Fibroblast of upper back skin (primary cell): ENCODE results near the gene KLHL2.
"Not testable (repeated sequence)": the region's sequence is repeated elsewhere in the genome, so short reads cannot be mapped to it uniquely, and the experiment has no call there.

ENCODE experiments used
- DNase-seq: peaks from one replicate; pipeline ENCODE4 v3.0.0-alpha.2; 2013

Gene KLHL2

DNA sequence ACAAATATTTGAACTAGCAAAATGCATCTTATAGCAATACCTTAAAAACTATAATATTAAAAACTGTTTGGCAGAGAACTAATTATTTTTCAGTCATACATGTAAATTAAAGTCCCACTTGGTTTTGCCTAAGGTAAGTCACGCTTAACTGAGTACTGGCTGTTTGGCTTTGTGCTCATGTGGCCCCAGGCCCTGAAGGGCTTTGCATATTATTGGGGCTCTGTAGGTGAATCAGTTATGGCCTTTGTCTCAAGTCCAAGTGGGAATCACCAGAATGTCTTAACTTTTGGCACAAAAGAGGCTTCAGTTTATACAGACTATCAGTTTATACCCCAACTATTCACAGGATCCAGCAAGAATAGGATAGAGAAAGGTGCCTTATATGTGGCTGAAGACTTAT lies 29.5 kb downstream of the KLHL2 start:
- DNase-seq: not testable (repeated sequence)

DNA sequence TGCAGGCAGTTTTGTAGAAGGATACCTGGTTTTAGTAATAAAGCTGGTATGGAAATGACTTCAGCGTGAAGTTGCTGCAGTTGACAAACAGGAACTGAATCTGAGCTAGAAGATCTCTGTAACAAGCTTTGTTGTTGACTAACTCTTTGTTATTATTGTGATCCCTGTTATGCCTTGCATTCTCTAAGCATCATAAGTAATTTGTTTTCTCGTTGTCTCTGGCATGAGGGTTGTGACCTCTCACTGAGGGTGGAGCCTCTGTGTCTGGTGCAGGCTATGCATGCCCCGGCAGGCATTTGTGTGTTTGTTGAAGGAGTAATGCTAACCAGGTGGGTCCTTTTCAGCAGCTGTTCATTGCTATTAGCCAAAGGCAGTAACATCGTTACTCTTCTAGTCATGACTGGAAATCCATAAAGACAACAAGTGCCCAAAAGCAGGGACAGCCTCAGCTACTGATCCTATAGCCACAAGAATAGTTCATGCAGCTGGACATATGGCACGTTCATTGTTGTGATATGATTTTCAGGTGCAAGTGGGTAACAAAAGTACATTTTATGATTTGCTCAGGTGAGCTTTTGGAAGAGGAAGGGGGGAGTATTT lies 30.8 kb downstream of the KLHL2 start:
- not testable (repeated sequence) for DNase-seq

DNA sequence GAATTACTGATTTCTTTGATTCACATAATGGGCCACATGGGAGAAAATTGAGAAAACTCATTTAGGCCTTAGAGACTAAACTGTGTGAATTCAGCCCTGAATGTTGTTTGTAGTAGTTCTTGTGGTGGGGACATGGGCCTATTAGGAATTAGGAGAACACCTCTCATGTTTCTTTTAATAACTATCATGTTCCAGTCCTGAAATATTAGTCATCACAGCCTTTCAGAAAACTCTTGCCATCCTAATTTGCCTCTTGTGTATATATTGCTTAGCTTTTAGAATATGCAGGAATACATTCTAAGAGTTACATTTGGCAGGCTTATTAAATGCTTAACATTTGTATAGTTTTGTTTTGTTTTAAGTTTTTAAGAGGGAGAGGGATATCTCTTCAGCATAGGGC lies 33.4 kb downstream of the KLHL2 start:
- not testable (repeated sequence) for DNase-seq

DNA sequence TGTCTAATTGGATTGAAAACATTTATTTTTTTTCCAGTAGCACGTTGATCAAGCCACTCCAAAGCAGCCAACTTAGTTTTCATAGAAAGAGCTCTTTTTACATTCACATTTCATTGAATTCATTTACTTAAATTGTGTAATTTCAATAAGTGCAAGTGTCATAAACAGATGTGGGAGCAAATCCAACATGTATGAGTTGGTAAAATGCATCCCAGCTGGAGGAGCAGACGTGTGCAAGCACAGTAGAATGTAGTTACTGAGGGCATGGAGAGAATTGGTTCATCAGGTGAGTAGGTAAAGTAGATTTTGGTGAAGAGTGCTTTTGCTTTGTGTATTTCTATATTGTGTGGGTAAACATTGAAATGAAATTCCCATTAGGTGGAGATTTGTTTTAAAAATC lies 36.8 kb downstream of the KLHL2 start:
- not testable (repeated sequence) for DNase-seq

DNA sequence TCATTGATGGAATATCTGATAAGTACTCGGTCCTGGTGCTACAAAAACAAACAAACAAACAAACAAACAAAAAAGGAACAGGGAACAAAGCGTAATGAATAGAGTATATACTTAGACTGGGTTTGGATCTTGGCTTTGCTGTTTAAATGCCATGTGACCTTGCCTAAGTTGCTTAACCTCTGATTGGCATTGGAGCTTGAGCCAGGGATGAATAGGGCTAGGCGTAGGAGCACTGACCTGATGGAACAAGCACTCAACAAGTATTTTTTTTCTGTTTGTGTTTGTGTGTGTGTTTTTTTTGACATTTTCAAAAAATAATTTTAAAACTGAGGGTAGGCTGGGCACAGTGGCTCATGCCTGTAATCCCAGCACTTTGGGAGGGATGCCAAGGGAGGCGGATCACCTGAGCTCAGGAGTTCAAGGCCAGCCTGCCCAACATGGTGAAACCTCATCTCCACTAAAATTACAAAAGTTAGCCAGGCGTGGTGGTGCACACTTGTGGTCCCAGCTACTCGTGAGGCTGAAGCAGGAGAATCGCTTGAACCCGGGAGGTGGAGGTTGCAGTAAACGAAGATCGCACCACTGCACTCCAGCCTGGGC lies 37.3 kb downstream of the KLHL2 start:
- not testable (repeated sequence) for DNase-seq

DNA sequence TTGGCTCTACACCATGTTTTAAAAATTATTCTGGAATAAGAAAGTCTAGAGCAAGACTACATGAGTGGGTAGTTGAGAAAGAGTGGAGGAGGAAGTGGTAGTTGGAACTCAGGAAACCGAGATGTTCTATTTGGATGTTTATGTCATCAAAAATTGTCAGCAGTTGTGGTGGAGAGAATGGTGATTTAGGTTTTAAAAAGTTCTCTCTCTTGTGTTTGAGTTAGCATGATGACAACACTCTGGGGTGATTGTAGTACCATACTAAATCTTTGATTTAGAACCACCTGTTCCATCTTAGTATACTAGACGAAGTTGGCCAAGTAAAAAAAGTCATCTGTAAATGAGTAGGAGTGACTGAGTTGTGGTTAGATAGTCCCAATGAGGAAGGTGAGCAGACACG lies 40.7 kb downstream of the KLHL2 start:
- no peak for DNase-seq

DNA sequence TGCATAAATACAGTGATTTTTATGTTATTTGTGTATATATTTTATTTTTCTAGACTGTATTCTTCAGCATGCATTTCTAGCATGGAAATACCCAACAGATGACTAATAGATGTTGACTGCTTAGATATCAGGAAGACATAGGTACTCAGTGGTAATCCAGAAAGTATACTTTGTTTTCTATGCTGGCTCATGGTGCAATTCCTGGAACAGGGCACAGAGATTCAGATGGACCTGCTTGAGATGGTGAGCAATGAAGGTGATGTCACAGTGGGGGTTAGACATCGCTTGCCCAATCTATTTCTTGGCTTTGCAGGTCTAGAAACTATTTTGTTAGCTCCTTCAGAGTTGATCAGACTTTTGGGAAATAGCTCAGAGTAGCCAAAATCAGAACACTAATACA lies 41.5 kb downstream of the KLHL2 start:
- DNase-seq: peak; percentile 3

DNA sequence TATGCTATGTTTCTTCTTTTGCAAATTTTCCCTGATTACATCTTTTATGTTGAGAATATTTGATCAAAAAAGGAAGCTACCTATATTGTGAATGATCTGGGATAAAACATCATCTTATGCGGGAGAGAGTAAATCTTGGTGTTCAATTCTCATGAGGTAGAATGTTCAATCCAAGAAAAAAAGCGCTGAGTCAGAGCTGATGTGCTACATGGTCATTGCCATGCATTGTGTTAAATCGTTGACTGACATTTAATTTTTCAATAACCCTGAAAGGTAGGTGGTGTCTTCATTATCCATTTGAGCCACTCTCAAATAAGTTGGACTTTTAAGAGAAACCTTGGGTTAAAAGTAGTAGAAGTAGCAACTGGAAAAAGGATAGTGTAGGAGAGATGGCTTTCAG lies 47.4 kb downstream of the KLHL2 start:
- DNase-seq: not testable (repeated sequence)

DNA sequence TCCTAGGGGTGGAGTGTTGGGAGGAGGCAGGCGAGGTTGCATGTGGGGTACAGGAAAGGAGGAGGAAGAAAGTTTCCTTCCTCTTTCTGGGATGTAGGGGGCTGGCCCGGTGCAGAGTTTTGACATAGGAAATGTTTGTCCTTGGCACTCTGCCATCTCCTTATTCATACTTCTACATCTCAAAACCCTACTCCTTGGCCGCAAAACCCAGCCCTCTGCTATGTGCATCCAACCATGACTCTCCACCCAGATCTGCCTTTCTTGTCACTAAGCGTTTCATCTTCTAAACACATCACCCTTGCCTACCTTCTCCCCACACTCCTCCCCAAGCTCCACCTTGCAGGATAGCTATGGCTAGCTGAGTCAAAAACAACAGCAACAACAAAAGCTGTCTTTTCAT lies 48.1 kb downstream of the KLHL2 start:
- peak; percentile 61 for DNase-seq

DNA sequence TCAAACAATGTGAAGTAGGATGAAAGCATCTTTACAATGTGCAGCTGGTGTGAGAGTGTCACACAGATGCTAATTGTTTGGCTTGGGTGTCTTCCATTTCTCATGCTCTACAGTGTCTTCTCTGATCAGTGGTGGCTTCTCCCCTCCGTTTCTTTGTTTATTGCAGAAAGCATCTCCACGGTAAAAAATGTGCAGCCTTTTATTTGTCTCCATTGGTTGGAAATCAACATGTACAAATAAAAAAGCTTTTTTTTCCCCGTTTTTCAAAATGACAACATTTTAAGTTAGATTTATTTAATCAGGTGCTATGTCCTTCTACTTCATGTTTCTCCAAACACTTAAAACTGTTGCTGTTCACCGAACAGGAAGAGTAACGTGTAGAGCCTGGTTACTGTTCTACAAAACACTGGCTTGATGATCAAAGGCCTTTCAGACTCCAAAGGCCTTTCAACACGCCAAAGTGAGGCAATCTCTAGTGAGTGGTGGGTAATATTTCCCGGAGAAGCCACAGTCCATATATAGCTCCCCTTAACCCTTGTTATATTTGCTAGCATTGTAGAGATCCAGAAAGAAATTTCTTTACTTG lies 48.8 kb downstream of the KLHL2 start:
- not testable (repeated sequence) for DNase-seq

DNA sequence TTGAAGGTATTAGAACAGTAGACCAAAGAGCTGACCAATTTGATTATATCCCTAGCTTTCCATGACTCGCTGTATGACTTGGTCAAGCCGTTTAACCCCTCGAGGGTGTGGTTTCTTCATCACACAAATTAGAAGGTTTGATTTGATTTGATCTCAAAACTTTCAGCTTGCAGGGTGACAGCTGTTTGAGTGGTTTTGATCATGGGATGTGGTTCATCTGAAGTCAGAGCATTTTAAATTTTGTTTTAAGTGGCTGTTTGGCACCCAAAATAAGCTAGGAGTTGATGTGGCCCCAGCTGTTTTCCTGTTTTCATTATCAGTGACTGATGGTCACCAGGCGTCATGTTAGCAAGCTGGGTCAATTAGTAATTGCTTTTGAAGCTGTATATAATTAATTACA lies 52.4 kb downstream of the KLHL2 start:
- not testable (repeated sequence) for DNase-seq

DNA sequence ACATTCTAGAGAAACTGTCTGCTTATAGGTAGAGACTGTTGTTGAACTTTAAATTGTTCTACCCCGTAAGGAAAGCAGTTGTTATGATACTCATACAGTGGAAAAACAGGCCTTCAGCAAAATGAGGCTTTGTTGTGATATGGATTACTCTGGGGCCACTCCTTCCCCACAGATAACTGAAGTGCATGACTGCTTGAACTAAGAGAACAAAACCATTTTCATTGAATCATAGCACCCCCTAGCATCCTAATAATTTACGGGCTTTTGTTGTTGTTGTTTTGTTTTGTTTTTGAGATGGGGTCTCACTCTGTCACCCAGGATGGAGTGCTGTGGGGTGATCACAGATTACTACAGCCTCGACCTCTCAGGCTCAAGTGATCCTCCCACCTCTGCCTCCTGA lies 54.9 kb downstream of the KLHL2 start:
- not testable (repeated sequence) for DNase-seq

DNA sequence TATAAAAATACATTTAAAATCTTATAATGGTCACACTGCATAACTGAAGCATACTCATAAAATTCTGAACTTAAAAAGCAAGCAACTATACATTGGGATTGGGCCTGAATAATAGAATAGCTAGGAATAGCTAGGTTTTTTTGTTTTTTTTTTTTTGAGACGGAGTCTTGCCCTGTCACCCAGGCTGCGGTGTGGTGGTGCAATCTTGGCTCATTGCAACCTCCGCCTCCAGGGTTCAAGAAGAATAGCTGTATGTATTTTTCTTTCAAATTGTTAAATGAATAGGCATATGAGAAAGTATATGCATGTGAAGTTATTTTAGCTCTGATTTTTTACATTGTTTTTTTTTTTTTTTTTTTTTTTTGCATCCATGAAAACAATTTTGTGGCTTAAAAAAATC lies 56.1 kb downstream of the KLHL2 start:
- DNase-seq: not testable (repeated sequence)

DNA sequence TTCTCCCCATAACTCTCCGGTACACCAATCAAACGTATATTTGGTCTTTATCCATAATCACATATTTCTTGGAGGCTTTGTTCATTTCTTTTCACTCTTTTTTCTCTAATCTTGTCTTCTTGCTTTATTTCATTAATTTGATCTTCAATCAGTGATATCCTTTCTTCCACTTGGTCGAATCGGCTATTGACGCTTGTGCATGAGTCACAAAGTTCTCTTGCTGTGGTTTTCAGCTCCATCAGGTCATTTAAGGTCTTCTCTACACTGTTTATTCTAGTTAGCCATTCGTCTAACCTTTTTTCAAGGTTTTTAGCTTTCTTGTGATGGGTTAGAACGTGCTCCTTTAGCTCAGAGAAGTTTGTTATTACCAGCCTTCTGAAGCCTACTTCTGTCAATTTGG lies 62.6 kb downstream of the KLHL2 start:
- DNase-seq: not testable (repeated sequence)

DNA sequence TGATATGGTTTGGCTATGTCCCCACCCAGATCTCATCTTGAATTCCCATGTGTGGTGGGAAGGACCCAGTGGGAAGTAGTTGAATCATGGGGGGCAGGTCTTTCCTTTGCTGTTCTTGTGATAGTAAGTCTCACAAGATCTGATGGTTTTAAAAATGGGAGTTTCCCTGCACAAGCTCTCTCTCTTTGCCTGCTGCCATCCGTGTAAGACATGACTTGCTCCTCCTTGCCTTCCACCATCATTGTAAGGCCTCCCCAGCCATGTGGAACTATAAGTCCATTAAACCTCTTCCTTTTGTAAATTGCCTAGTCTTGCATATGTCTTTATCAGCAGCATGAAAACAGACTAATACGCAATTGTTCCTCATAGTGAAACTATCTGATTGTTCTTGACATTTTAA lies 66.1 kb downstream of the KLHL2 start:
- not testable (repeated sequence) for DNase-seq

DNA sequence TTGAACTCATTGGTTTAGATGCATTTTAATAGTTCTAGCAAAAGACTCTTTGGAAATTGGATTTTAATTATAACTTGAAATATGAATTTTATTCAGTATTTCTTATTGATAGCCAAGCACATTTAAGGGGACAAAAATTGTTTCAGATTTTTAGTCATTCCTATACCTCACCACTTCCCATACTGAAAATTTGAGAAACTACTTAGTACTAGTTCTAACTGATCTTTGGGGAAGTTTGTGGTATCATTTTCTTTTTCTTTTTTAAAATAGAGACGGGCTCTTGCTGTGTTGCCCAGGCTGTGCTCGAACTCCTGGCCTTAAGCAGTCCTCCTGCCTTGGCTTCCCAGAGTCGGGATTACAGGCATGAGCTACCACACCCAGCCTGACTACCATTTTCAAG lies 68.0 kb downstream of the KLHL2 start:
- not testable (repeated sequence) for DNase-seq

DNA sequence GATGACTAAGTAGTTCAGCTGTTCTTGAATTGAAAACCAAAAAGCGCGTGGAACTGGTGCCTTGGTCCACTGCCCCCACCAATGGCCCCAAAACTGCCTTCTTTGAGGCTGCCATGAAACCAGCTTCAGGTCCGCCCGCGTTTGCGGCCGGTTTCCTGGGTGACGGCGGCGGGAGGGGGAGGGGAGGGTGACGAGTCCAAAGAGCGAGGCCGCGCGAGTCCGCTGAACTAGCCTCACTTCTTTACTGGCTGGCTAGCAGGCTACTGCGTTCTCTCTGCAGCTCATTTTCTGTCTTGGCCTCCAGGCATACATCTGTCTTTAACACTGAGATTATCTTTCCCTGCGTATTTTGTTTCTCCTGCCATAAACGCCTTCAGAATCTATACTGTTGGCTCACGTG lies 72.2 kb downstream of the KLHL2 start:
- DNase-seq: not testable (repeated sequence)

DNA sequence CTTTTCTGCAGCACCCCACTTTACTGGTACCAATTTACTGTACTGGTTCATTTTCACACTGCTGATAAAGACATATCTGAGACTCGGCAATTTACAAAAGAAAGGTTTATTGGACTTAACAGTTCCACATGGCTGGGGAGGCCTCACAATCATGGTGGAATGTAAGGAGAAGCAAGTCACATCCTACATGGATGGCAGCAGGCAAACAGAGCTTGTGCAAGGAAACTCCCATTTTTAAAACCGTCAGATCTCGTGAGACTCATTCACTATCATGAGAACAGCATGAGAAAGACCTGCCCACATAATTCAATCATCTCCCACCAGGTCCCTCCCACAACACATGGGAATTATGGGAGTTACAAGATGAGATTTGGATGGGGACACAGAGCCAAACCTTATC lies 77.3 kb downstream of the KLHL2 start:
- DNase-seq: not testable (repeated sequence)

DNA sequence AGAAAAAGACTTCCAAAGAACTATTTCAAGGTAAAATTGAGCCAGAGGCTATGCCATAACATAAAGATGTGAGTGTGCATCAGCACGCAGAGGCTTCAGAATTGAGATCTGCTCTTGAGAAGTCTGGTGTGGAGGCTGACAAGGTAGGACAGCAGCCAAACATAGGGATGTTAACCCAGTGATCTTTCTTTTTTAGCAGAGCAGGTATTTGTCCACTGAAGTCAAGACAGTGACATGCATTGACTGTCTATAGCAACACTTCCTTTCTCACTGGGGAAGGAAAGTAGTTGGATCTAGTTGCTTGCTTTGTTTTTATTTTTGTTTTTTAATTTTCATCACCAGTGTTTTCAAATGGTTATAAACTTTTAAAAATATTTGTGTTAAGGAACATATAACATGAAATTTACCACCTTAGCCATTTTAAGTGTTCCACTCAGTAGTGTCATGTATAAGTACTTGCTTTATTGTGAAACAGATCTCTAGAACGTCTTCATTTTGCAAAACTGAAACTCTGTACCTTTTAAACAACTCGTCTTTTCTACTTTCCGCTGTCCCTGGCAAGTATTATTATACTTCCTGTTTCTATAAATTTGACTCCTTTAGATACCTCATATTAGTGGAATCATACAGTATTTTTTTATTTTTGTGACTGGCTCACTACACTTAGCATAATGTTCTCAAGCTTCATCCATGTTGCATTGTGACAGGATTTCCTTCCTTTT lies 79.4 kb downstream of the KLHL2 start:
- DNase-seq: not testable (repeated sequence)

DNA sequence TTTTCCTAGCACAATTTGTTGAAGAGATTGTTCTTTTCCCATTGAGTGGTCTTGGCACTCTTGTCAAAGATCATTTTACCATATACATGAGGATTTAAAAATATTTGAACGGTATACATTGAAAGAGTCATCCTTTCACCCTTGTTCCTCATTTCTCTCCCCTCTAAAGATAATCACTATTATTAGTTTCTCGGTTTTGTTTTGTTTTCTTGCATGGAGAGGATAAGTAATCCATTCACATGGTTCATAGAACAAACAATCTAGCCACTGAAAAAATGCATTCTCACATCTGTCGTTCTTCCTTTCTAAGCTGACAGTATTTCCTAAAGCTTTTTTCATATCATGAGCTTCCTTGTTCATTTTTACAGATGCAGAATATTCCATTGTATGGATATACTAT lies 80.9 kb downstream of the KLHL2 start:
- no peak for DNase-seq

DNA sequence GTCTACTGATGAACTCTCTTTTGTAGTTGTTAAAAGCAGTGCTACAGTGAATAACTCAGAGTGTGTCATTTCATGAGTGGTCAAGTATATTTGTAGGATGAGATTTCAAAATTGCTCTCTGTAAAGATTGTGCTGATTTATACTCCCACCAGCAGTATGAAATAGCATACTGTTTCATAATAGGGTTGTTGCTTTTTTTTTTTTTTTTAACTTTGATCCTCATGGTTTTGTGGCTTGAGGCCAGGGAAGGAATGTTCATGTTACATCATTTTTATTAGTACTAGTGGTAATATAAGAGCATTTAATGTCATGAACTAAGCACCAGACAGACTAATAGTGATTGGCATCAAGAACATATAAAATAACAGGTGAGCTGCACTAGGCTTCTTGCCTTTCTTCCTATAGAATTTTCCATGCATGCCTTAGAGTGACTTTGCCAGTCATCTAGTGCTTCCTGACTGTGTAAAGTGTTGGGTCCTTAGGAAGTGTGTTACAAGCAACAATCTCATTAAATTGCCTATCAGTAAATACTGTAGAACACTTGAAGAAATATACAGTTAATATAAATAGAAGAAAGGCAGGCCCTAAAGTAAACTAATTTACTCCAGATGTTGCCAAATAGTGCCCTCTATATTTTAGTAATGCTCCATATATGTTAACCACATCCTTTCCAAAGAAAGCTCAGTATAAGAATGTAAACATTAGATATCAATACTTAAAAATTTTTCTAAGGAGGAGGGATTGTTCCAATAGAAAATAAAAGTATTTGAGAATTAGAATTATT lies 81.5 kb downstream of the KLHL2 start:
- peak; percentile 82 for DNase-seq

DNA sequence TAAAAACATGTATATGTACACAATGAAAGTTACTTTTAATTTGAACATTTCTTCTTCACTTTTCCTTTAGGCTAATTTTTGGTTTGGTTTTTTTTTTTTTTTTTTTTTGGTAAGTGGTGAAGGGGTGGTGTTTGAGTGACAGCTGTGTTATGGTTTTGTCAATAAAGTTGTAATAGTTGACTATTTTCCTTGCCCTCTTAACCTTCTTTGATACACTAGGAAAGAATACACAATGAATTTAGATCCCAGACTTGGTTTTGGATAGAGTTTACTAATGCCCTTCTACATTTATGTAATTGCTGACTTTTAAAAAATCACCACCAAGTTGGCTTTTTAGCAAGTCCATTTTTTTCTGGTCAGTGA lies 82.0 kb downstream of the KLHL2 start:
- no peak for DNase-seq

DNA sequence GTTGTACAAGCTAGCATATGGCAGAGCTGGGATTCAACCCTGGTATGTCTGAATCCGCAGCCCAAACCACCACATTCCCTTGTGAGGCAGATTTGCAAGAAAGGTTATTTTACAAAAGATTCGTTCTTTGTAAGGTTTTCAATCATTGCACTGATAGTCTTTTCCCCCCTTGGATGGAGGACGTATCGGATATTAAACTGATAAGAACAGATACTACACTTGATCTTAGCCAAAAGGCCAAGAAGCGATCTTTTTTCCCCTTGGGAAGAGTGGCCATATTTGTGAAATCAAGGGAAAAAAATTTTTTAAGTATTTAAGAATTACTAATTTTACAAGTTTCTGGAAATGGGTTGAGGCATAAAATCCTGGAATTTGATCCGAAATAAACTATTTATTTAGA lies 85.7 kb downstream of the KLHL2 start:
- no peak for DNase-seq
